DMS114 treated with DMSO at 0.1 percent for 48 hours (cell line): ENCODE results near the gene PLPPR5.

Experiments used
- DNase-seq: peaks from one replicate; lab custom pipeline; 2025; ENCODE audit not compliant: unreplicated experiment; lab: John Stamatoyannopoulos, UW

The PLPPR5 gene

DNA sequence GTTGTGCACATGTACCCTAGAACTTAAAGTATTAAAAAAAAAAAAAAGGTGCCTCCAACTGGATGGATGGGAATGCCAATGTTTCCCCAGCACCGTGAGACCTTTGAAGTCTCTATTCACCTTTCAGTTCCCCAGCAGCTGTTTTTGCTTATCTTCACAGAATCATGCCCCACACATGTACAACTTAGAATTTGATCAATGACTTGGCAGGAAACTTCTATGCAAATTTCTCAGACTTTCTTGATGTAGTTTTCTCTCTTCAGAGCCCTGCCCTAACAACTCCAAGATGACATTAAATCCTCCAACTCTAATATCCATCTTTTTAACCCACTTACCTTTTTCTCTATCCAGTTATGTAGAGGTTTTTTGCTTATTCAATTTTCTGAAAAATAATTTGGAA, 144.3 kb downstream of the PLPPR5 start:
- no peak for DNase-seq

- DNase-seq: no peak
These were observed 150.5 kb downstream of the PLPPR5 start for GRCh38 chr1:98854137-98854536.

DNA sequence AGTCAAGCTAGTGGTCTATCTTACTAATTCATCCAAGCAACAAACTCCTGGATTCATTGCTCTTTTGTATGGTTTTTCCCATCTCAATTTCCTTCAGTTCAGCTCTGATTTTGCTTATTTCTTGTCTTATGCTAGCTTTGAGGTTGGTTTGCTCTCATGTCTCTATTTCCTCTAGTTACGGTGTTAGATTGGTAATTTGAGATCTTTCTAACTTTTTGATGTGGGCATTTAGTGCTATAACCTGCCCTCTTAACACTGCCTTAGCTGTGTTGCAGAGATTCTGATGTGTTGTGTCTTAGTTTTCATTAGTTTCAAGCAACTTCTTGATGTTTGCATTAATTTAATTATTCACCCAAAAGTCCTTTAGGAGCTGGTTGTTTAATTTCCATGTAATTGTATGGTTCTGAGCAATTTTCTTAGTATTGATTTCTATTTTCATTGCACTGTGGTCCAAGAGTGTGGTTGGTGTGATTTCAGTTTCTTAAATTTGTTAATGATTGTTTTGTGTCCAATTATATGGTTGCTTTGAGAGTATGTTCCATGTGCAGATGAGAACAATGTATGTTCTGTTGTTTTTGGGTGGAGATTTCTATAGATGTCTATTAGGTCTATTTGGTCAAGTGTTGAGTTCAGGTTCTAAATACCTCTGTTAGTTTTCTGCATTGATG, 154.6 kb downstream of the PLPPR5 start:
- DNase-seq: no peak

GRCh38 chr1:98842241-98842640, 162.4 kb downstream of the PLPPR5 start:
- DNase-seq: no peak
